KOPT-K1 (cell line): Measurements from ENCODE around the gene FADS6.
"Not testable (repeated sequence)": the region's sequence is repeated elsewhere in the genome, so short reads cannot be mapped to it uniquely, and the experiment has no call there.

ENCODE experiments used
- H3K27ac ChIP-seq: fragments of 200-600 bp; sonication (generic); 2 replicates; pipeline ENCODE4 v1.5.1; 2016; ENCODE audit warnings: antibody characterized with exemption, mild to moderate bottlenecking, low read depth, low read length; ENCODE audit not compliant: poor library complexity, severe bottlenecking
- H3K36me3 ChIP-seq: fragments of 200-600 bp; sonication (generic); 2 replicates; pipeline ENCODE4 v1.5.1; 2017; ENCODE audit warnings: antibody characterized with exemption, mild to moderate bottlenecking, low read length, moderate library complexity; ENCODE audit not compliant: insufficient read depth
- H3K9me3 ChIP-seq: fragments of 200-600 bp; sonication (generic); 2 replicates; pipeline ENCODE4 v1.5.1; 2017; ENCODE audit warnings: antibody characterized with exemption, low read length, mild to moderate bottlenecking; ENCODE audit not compliant: insufficient read depth, poor library complexity, severe bottlenecking

Gene FADS6

DNA sequence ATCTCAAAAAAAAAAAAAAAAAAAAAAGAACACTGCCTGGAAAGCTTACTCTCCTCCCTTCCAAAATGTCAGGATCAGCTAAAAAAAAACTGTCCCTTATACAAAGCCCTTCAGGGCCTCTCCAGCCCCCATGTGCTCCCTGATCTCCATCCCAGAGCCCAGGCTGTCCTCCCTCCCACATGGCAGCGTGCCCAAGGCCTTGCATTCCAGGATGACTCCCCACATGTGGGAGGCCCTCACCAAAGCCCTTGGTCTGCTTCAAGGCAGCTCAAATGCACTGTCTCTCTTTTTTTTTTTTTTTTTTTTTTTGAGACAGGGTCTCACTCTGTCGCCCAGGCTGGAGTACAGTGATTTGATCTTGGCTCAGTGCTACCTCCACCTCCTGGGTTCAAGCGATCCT, 22.9 kb downstream of the FADS6 start:
- Histone ChIP-seq H3K27ac (no peak overlapping the region), H3K9me3 (no peaks in the 10 kb centered on the region)

DNA sequence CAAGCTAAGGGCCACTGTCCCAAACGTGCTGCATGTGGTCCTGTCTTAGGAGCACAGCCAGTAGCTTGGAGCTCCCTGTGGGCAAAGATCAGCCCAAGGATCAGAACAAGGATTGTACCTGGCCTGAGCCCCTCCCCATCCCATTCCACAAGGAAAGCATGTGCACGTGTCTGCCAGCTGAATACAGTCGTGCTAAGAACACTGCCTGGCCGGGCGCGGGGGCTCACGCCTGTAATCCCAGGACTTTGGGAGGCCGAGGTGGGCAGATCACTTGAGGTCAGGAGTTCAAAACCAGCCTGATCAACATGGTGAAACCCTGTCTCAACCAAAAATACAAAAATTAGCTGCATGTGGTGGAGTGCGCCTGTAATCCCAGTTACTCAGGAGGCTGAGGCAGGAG, 23.4 kb downstream of the FADS6 start:
- not testable (repeated sequence) for H3K27ac ChIP-seq, H3K9me3 ChIP-seq

More for the DNA sequence above, 22.9 kb downstream of the FADS6 start:
- peaks cover 2% of the 10 kb centered on the region; the same call in 1 of the 2 replicates for H3K36me3 ChIP-seq

DNA sequence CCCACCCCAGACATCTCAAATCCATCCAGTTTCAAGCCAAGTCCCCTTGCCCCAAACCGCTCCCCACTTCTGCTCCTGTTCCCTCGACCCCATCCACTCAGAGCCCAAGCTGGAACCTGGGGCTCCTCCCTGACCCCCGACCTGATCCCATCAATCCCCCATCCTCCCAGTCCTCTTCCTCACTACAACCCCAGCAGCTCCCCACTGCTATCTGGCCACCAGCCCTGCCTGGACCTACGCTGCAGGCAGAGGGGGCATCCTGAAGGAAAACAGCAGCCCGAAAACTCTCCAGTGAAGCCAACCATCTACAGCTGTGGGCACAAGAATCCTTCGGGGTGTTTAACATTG, 24.6 kb downstream of the FADS6 start:
- peaks cover 6% of the 10 kb centered on the region; the same call in 1 of the 2 replicates for H3K36me3 ChIP-seq
- H3K27ac ChIP-seq: no peak overlapping the region
- H3K9me3 ChIP-seq: no peaks in the 10 kb centered on the region

More for the DNA sequence above, 23.4 kb downstream of the FADS6 start:
- H3K36me3 ChIP-seq: not testable (repeated sequence)

DNA sequence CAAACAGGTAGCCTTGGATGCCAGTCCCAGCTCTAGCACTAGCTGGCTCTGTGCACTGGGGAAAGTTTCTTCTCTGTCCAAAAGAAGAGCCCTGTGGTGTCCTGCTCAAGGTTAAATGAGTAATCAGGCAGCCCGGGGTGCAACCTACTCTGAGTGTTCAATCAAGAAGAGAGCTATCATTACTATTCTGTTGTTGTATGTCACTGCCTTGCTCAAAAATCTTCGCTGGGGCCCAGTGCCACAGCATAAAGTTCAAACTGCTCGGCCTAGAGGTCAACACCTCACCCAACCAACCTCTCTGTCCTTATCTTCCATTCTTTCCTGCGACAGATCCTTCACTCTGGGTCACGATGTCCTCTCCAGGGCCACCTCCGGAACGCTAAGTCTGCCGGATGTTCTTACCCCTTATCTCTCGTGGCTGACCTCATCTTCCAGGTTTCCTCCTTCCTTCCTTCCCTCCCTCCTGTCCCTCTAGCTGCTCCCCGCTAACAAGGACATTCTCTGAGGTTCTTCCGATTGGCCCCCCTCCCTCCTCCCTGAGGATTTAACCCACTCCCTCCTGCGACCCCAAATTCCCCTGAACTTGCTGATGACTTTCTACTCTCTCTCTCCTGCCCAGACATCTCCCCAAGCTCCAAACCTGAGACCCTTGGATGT, 25.1 kb downstream of the FADS6 start:
- H3K27ac ChIP-seq: no peak overlapping the region
- peaks cover 10% of the 10 kb centered on the region; the same call in 1 of the 2 replicates for H3K36me3 ChIP-seq
- H3K9me3 ChIP-seq: no peaks in the 10 kb centered on the region

DNA sequence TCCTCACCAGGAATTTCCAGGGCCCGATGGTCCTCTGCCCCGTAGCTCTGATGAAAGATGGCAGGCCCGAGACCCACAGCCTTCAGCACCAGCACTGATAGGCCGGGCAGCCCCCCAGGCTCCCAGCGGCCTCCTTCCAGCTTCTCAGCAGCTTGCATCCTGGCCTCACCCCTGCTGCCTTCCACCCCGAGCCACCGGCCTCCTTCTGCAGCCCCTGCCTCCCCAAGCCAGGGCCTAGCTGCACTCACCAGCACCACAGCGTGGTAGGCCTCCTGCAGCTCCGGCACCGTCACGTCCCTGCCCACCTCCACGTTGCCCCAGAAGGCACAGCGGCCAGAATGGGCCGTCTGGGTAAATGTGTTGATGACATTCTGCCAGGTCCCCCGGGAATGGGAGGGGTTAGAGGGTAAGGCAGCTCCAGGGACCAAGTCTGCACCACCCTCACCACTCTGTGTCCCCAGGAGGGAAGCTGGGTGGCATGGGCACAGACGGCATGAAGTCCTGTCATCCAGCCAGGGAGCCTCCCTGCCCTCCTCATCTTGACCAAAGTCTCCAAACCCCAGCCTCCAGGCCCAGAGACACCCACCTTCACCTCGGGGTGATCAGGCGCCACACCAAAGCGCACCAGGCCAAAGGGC, 27.1 kb downstream of the FADS6 start:
- Histone ChIP-seq H3K36me3 (peaks cover 10% of the 10 kb centered on the region; the same call in 1 of the 2 replicates), H3K9me3 (no peaks in the 10 kb centered on the region), H3K27ac (no peak overlapping the region)

DNA sequence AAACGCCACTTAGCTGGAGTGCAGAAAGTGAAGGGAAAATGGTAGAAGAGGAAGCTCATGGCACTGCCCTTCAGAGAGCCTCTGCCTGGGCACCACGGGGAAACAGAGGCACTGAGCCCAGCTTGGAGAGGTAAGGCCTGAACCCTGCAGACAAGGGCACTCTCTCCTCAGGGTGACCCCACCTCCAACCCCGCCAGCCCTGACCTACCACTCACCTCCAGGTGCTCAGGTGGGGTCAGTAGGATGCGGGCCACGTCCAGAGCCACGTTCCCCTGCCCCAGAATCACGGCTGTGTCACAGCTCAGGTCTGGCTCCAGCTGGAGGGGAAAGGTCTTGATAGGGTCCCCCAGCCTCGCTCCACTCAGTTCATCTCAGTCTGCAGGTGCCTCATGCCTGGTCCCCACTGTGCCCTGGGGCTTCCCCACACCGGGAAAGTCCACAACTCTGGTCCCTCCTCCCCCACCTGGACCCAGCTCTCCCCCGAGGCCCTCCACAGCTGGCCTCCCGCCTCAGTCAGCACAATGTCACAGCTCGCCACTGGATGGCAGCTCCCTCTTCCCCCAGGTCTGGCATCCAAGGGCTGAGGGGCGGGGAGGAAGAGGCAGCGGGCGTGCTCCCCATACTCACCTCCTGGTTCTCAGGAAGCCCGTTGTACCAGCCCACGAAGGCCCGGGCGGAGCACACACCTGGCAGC, 27.8 kb downstream of the FADS6 start:
- Histone ChIP-seq H3K9me3 (no peaks in the 10 kb centered on the region), H3K36me3 (peaks cover 10% of the 10 kb centered on the region; the same call in 1 of the 2 replicates), H3K27ac (no peak overlapping the region)

DNA sequence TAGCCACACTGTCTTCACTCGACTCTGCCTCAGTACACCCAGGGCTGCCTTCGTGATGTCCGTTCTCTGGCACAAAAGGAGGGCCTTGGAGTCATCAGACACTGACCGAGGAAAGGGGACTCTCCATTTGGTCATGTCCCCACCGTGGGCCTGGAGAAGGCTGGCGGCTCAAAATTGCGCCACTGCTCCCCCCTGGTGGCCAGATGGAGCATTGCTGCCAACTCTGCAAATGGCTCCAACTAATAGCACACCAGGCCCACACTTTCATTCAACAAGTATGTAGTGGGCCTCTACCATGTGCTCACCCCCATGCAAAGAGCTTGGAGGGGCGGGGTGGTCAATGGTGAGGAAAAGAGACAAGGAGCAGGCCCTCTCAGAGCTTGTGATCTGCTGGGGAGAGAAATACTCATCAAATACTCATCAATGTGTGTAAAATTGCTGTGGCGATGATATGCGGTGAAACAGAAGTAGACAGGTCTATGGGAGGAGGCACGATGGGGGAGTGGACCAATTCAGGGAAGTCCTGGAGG, 28.5 kb downstream of the FADS6 start:
- Histone ChIP-seq H3K9me3 (no peaks in the 10 kb centered on the region), H3K36me3 (peaks cover 10% of the 10 kb centered on the region; the same call in 1 of the 2 replicates), H3K27ac (no peak overlapping the region)

DNA sequence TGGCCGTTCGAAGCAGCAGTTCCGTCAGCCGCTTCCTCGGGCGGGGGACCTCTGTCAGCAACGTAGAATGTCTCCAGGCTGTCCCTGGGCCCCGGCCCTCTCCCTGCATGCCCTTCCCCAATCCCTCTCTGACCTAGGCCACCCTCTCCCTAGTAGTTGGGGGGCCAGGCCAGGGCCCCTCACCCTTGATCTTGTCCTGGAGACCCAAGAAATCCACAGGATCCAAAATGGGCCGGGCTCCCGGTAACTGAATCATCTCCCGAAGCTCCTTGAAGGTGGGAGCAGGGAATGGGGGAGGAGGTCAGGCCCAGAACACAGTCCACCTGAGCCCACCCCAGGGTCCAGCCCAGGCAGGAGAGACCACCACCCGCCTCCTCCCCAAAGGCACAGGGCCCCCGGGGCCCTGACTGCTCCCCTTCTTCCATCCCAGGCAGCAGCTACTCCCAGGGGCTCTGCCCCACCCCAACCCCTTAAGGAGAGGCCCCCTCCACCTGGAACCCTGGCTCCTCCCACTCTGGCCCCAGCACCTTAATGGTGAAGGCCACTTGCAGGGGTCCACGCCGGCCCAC, 29.1 kb downstream of the FADS6 start:
- Histone ChIP-seq H3K27ac (no peak overlapping the region), H3K36me3 (peaks cover 10% of the 10 kb centered on the region; the same call in 1 of the 2 replicates), H3K9me3 (no peaks in the 10 kb centered on the region)

DNA sequence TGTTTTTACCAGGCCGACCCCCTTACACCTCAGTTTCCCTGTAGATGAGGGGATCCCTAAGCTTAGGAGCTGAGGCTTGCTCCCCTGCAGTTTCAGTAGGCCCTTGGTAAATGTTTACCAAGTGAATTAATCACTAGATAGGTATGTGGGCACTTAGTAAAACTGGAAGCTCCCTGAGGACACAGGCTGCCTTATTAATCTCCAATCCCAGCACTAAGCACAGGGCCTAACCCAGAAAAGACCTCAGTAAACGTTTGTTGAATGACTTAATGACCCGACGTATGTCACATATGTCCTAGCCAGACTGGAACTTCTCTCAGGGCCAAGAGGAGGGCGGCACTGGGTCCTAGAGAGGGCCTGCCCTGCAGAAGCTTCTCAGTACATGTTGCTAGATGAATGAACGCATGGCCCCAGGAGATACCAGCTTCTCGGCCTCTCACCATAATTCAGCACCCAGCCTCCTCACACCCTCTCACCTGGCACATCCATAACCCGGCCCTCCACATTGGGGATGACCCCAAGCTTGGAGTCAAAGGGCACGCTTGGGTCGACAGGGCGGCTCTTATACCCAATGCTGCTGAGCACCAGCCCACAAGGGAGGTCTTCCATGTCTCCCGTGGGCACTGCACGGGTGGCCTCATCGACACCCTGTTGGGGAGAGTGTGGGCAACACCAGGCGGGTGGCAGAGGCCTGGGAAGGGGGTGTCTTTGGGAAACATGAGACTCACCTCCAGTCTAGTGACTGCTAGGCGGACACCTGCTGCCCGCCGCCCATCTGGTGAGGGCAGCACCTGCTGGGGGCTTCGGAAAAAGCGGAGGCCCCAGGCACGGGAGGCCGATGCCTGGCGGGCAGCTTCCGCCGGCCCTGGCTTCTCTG, 29.8 kb downstream of the FADS6 start:
- Histone ChIP-seq H3K9me3 (no peaks in the 10 kb centered on the region), H3K36me3 (peaks cover 10% of the 10 kb centered on the region; the same call in 1 of the 2 replicates), H3K27ac (no peak overlapping the region)

DNA sequence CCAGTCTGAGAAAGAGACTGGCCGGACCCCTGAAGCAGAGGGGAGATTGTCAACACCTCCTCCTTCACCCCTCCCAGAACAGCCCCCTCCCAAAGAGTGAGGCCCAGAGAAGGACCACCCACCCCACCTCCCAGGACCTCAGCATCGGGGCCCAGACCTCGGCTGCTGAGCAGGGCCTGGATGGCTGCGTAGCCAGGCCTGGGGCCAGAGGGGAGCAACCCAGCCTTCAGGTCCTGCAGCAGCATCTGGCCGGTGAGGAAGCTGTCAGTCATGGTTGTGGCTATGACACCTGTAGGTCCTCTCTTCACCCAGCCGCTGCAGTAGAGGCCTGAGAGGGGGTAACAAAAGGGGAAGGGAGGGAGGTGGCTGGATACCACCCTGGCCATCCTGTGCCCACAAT, 30.5 kb downstream of the FADS6 start:
- Histone ChIP-seq H3K9me3 (no peaks in the 10 kb centered on the region), H3K27ac (no peak overlapping the region), H3K36me3 (peaks cover 10% of the 10 kb centered on the region; the same call in 1 of the 2 replicates)

DNA sequence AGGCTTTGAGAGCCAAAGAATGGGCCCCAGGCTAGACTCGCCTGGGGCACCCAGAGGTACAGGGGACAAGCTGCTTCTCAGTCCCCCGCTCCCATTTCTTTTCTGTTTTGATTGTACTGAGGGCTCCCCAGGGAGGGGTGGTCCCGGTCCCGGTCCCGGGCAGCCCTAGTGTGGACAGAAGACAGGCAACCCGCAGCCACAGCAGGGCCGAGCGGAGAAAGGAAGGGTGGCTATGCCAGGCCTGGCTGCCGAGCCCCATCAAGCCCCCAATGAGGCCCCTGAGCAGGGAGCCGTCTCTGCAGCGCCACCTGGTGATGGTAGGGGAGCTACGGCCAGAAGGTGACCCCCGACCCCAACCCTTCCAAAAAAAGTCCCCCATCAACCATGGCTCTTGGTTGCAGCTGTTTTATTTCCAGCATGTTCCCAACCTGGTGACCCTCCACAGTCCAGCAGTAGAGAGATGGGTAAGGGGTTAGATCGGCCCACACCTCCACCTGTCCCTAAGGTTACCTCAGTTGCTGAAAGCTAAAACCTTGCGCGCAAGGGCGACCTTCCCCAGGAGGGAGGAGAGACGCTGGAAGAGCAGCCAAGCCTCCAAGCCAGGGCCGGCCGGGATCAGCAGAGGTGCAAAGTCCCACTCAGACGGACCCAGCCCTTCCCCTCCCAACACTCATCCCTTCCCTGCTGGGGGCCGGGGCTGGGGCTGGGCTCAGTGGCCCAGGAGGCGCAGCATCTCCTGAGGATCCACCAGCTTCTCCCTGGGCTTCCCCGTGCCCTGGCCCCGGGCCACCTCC, 31.1 kb downstream of the FADS6 start:
- peaks cover 10% of the 10 kb centered on the region; the same call in 1 of the 2 replicates for H3K36me3 ChIP-seq
- H3K9me3 ChIP-seq: no peaks in the 10 kb centered on the region
- H3K27ac ChIP-seq: no peak overlapping the region

DNA sequence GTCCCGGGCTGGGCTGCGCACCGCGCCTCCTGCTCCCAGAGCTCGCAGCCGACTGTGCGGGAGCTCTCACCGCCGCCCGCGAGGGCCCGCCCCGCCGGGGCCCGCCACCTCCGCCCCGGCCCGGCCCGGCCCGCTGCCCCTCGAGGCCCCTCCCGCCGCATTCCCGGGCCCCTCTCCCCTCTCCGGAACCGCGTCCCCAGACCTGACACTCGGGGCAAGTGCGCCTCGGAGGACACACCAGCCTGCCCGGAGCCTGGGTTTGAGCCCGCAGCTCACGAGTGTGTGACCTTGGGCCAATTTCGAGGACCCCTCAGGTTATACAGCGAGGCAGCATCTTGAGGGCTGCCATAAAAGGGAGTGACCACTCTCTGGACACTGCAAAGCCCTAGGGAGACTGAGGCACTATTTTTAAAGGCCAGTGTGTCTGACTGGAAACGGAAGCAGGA, 31.7 kb downstream of the FADS6 start:
- H3K9me3 ChIP-seq: no peaks in the 10 kb centered on the region
- peaks cover 10% of the 10 kb centered on the region; the same call in 1 of the 2 replicates for H3K36me3 ChIP-seq
- H3K27ac ChIP-seq: no peak overlapping the region

DNA sequence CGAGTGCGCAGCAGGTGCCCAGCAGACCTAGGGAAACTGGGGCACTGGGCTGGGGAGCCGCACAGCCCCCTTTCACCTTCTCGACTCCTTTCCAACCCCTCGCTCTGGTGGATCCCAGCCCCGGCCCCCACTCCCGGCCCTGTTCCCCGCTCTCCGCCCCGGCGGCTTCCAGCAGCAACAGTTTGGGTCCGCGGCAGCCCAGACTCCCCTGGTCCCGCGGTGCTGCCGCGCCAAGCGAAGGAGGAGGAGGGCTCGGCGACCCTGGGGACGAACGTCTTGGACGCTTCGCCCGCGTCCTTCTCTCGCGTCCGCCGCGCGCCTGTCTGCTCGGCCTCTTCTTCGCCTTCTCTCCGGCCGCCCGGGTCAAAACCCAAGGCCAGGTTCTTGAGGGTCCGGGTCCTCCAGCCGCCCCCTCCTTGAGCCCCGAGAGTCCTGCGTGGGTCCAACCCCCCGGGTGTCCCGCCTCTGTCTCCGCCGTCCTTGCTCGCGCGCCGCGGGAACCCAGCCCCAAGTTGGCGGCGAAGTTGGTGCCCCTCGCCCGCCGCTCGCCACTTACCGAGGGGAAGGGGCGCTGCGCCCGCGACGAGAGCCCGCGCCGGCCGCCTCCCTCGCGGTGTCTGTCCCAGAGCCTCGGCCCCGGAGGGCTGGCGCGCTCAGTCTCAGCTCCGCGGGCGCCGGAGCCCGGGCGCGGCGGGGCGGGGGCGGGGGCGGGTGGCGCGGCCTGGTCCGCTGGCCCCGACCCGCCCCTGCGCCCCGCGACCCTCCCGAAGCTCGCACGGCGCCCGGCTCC, 32.4 kb downstream of the FADS6 start:
- H3K36me3 ChIP-seq: peaks cover 10% of the 10 kb centered on the region; the same call in 1 of the 2 replicates
- no peak overlapping the region for H3K27ac ChIP-seq
- H3K9me3 ChIP-seq: no peaks in the 10 kb centered on the region
